NCI-H748 treated with DMSO at 0.1 percent for 48 hours (cell line): ENCODE measurements around the gene SNAP29.
"Not testable (repeated sequence)": the region's sequence is repeated elsewhere in the genome, so short reads cannot be mapped to it uniquely, and the experiment has no call there.

Experiments used
- DNase-seq: peaks from one replicate; lab custom pipeline; 2025; lab: John Stamatoyannopoulos, UW

SNAP29 gene

GRCh38 chr22:20901093-20902033 lies 42.6 kb downstream of the SNAP29 start:
- DNase-seq: not testable (repeated sequence)

- DNase-seq: no peak
Observed at GRCh38 chr22:20903093-20903492, 44.3 kb downstream of the SNAP29 start.

GRCh38 chr22:20904008-20904979 lies 45.5 kb downstream of the SNAP29 start:
- DNase-seq: no peak

GRCh38 chr22:20904980-20905355 lies 46.2 kb downstream of the SNAP29 start:
- DNase-seq: no peak

- DNase-seq: no peak
Observed at GRCh38 chr22:20905415-20906386, 46.9 kb downstream of the SNAP29 start.

GRCh38 chr22:20906387-20906767 lies 47.6 kb downstream of the SNAP29 start:
- DNase-seq: no peak

- DNase-seq: not testable (repeated sequence)
Observed at GRCh38 chr22:20908717-20909116, 49.9 kb downstream of the SNAP29 start.

- no peak for DNase-seq
Observed at GRCh38 chr22:20909543-20910303, 50.9 kb downstream of the SNAP29 start.

GRCh38 chr22:20912494-20912893 lies 53.7 kb downstream of the SNAP29 start:
- DNase-seq: no peak

- DNase-seq: peak; percentile 85
Observed at GRCh38 chr22:20916916-20917810, 58.4 kb downstream of the SNAP29 start, which contains the start of gene CRKL. CRKL (plus strand) TSS chr22:20917407; CDS start chr22:20917935, 528 bp downstream.

GRCh38 chr22:20918663-20919218 lies 59.9 kb downstream of the SNAP29 start:
- DNase-seq: no peak

GRCh38 chr22:20919718-20920117 lies 60.9 kb downstream of the SNAP29 start:
- DNase-seq: no peak

GRCh38 chr22:20920881-20921203 lies 62.0 kb downstream of the SNAP29 start:
- no peak for DNase-seq

- no peak for DNase-seq
Observed at GRCh38 chr22:20922141-20922751, 63.4 kb downstream of the SNAP29 start.

GRCh38 chr22:20926243-20926642 lies 67.4 kb downstream of the SNAP29 start:
- DNase-seq: no peak

- DNase-seq: no peak
Observed at GRCh38 chr22:20927940-20928572, 69.2 kb downstream of the SNAP29 start.

GRCh38 chr22:20928573-20928967 lies 69.8 kb downstream of the SNAP29 start:
- no peak for DNase-seq

- DNase-seq: no peak
Observed at GRCh38 chr22:20930004-20930403, 71.2 kb downstream of the SNAP29 start.
